HG03520 (cell line): ENCODE measurements around the gene NPC1L1.

Experiments
- ATAC-seq: cut with Tn5 transposase; IDR thresholded peaks from one replicate; pipeline ENCODE4 v1.9.1; 2021; ENCODE audit warnings: mild to moderate bottlenecking, moderate library complexity; ENCODE audit not compliant: unreplicated experiment

Gene NPC1L1

GRCh38 chr7:44476313-44476712 is 64.8 kb downstream of the NPC1L1 start:
- ATAC-seq = no peak

- no peak for ATAC-seq
These were observed 67.8 kb downstream of the NPC1L1 start for GRCh38 chr7:44473295-44473694.

GRCh38 chr7:44472843-44473242 is 68.3 kb downstream of the NPC1L1 start:
- ATAC-seq = no peak

GRCh38 chr7:44471850-44472249 is 69.3 kb downstream of the NPC1L1 start:
- ATAC-seq = no peak

GRCh38 chr7:44471436-44471835 is 69.7 kb downstream of the NPC1L1 start:
- no peak for ATAC-seq

- no peak for ATAC-seq
These were observed 70.4 kb downstream of the NPC1L1 start for GRCh38 chr7:44470628-44471245.

GRCh38 chr7:44470135-44470479 is 71.0 kb downstream of the NPC1L1 start:
- ATAC-seq = no peak

- no peak for ATAC-seq
These were observed 71.5 kb downstream of the NPC1L1 start for GRCh38 chr7:44469461-44470134.

- ATAC-seq = no peak
These were observed 73.9 kb downstream of the NPC1L1 start for GRCh38 chr7:44467217-44467548.

- no peak for ATAC-seq
These were observed 74.6 kb downstream of the NPC1L1 start for GRCh38 chr7:44466300-44467216.

- no peak for ATAC-seq
These were observed 75.6 kb downstream of the NPC1L1 start for GRCh38 chr7:44465490-44465889.

GRCh38 chr7:44463169-44463808 is 77.8 kb downstream of the NPC1L1 start:
- no peak for ATAC-seq
